C4-2B (cell line): Measurements from ENCODE around the gene B3GLCT.

Experiments
- CTCF ChIP-seq: fragments of 450-650 bp; conservative IDR thresholded peaks from 2 replicates; pipeline ENCODE4 v1.5.1; 2017; ENCODE audit warnings: mild to moderate bottlenecking
- ZFX ChIP-seq: fragments of 450-650 bp; IDR thresholded peaks from 2 replicates; pipeline ENCODE4 v1.6.1; 2017

GRCh38 chr13:31331068-31331467 lies 131.3 kb downstream of the B3GLCT start:
- TF ChIP-seq CTCF (no peak), ZFX (no peak)
